ENCODE results near the gene GPAT3. TPM values are rescaled to one million over a fixed set of nuclear protein-coding genes. Genes with fewer than 3 reads are reported as not detected.

Gene GPAT3
- total RNA-seq, 8 experiments from 2014 or later = 0.21 to 4.3 (median 2.1) TPM

DNA sequence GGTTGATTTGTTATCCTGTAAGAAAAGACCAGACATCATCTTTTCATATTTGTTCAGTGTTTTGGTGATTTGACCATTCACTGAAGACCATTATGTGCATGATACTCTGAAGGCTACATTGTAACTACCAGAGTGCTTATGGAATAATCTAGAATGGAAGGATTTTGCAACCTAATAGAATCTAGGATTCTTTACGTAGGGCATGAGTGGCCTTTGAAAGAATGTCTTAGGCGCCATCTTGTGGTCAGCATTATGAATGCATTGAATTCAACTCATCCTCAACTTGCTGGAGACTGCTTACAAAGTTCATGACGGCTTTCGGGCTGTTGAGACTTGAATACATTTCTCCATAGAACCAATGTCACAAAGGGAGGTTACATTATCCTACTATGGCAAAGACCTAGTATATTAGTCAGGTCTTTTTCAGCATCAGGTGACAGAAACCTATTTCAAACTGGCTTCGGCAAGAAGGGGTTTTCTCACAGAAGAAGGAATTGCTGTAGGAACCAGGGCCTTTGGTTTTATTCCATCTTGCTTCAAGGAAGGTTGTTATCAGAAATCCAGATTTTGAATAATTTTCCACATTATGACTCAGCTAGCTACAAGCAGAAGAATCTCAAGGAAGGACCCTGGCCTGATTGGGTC, 104.1 kb downstream of the GPAT3 start:
- no peak overlapping the region for H3K27ac ChIP-seq
- ATAC-seq (replicated peaks in 6 of 8) = peak; percentile 68 to 87 (median 78)
- 0 to 43% (median 27%) methylated on average over 2 to 5 of the region's 5 CpGs; no CpG with 5 or more reads in 1 of the 10 experiments for WGBS, 10 experiments
- no peak overlapping the region for H3K4me3 ChIP-seq
- in situ Hi-C loops (cut with MboI; ENCODE audit: low pct_unique_long_range_greater_than_20kb in 2 of 9, low sequenced_read_pairs in 9 of 9, unreplicated experiment in 9 of 9) = loop anchor here in 5 of 9 experiments (10.0 to 25.0 kb wide), 5 partner anchors 55 to 872 kb away; no protein-coding TSS in a partner anchor
- H3K4me1 ChIP-seq (replicated peaks in 1 of 2) = peaks cover 0 to 5% of the 10 kb centered on the region in 2 donors

DNA sequence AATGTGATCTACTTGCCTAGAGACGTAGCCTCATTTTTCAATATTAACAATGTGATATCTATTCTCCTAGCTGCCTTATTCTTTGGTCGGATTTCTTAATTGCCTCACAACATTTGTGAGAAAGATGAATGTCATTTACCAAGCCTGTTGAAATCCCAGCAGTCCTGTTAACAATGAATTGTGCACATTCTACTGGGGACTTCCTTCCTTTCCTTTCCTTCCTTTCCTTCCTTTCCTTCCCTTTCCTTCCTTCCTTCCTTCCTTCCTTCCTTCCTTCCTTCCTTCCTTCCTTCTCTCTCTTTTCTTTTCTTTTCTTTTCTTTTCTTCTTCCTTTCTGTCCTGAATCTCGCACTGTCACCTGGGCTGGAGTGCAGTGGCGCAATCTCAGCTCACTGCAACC, 107.1 kb downstream of the GPAT3 start:
- no peak overlapping the region for H3K4me3 ChIP-seq
- WGBS, 10 experiments = 50 to 100% (median 81%) methylated on average over 1 to 4 of the region's 4 CpGs; no CpG with 5 or more reads in 1 of the 10 experiments
- no peak for ATAC-seq (replicated peaks in 6 of 8)
- peaks cover 8 to 24% of the 10 kb centered on the region in 2 donors for H3K4me1 ChIP-seq (replicated peaks in 1 of 2)
- in situ Hi-C loops (cut with MboI; ENCODE audit: low pct_unique_long_range_greater_than_20kb in 2 of 9, low sequenced_read_pairs in 9 of 9, unreplicated experiment in 9 of 9) = loop anchor here in 3 of 9 experiments (10.0 to 25.0 kb wide), 3 partner anchors 131 to 869 kb away; no protein-coding TSS in a partner anchor
- H3K27ac ChIP-seq = no peak overlapping the region

DNA sequence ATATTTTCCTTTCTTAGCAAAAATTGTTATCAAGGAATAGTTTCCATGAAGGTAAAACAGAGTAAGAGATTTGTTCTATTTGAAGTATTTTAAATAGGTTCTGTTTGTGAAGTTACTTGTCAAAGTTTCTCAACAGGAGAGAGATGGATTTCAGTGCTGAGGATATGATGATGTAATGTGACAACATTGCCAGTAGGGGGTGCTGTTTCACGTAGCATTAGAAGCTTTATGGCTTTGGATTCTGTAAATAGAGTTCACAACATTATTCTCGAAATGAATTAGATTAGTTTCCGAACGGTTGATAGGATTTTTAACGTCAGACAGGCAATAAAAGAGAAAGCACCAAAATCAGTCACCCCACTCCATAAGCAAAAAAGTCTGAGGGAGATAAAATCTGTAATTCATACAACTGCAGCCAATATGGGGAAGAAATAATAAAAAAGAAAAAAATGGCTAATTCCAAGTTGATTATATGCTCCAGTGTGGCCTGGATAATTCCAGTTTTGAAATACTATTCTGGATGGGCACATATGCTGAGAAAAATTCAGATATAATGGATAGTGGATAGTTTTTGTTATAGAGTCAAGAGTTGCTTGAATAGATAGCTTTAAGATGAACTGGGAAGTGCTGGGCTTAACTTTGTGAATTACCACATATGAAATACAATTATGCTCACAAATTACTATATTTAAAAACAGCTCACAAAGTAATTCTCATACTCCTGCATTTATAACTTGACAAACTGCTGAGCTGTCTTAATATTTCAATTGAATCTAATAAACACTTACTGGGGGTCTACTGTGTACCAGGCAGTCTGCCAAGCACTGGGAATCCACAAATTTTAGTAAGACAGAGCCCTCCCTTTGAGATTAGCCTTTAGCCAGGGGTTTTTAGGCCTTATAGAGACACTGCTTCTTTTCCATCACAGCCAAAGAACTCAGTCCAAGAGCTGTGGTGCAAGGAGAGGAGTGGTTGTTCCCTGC, 109.1 kb downstream of the GPAT3 start:
- in situ Hi-C loops (cut with MboI; ENCODE audit: low pct_unique_long_range_greater_than_20kb in 2 of 9, low sequenced_read_pairs in 9 of 9, unreplicated experiment in 9 of 9) = loop anchor here in 3 of 9 experiments (10.0 to 25.0 kb wide), 3 partner anchors 133 to 867 kb away; no protein-coding TSS in a partner anchor
- 0 to 13% (median 2%) methylated on average over 2 to 5 of the region's 5 CpGs; no CpG with 5 or more reads in 1 of the 10 experiments for WGBS, 10 experiments
- Histone ChIP-seq H3K27ac (no peak overlapping the region), H3K4me3 (no peak overlapping the region), H3K4me1 (replicated peaks in 1 of 2) (peaks cover 8 to 24% of the 10 kb centered on the region in 2 donors)
- ATAC-seq (replicated peaks in 6 of 8) = peak in 7 of 8 experiments; percentile 48 to 75 (median 56)

DNA sequence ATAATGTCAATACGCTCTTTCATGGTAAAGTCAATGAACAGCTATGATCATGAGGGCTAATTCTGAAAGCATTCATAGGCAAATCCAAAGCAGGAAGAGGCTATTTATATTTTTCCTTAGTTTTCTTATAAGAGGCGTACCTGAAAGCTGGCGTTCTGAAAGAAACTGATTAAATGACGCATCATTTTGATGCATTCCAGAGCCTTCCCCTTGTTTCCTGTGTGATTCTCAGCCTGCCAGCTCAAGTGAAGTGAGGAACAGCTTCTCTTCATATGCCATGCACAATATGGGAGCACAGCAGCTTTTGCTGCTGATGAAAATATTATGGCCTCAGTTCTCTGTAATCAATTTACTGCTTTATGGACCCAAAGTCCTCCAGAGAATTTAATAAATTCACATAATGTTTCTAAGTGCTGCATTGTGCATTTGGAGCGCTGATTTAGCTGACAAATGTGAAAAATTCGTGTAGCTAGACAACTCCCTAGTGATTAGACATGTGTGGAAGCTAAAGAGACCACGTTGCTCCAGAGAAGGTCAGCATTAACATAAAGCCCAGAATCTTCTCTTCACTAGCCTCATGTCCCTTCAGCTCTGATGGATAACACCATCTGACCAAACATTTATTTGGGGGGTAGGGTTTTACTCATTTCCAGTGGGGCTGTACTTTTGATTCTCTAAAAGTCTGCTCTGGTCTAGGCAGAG, 110.8 kb downstream of the GPAT3 start:
- peak overlapping the region in 1 of 2 donors; percentile 7 for H3K27ac ChIP-seq
- 0 to 100% (median 62%) methylated on average over 2 to 7 of the region's 7 CpGs for WGBS, 10 experiments
- ATAC-seq (replicated peaks in 6 of 8) = peak in 7 of 8 experiments; percentile 18 to 76 (median 60)
- in situ Hi-C loops (cut with MboI; ENCODE audit: low pct_unique_long_range_greater_than_20kb in 2 of 9, low sequenced_read_pairs in 9 of 9, unreplicated experiment in 9 of 9) = loop anchor here in 3 of 9 experiments (10.0 to 25.0 kb wide), 3 partner anchors 134 to 866 kb away; no protein-coding TSS in a partner anchor
- H3K4me1 ChIP-seq (replicated peaks in 1 of 2) = peaks cover 8 to 24% of the 10 kb centered on the region in 2 donors
- H3K4me3 ChIP-seq = no peak overlapping the region

DNA sequence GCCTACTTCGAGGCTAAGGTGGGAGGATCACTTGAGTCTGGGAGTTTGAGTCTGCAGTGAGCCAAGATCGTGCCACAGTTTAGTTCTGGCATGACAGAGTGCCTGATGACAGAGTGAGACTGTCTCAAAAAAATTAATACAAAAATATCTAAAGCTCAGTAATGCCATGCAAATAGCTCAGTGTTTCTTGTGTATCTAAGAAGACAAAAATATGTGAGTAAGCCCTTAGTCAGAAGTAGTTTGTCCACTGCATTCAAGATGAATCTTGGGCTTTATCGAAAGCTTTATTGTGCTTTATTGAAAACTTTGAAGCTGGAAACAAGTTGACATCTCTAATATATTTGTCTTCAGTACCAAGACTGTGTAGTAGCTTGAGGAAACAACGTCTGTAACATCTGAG, 115.9 kb downstream of the GPAT3 start:
- ATAC-seq (replicated peaks in 6 of 8) = no peak
- in situ Hi-C loops (cut with MboI; ENCODE audit: low pct_unique_long_range_greater_than_20kb in 2 of 9, low sequenced_read_pairs in 9 of 9, unreplicated experiment in 9 of 9) = loop anchor here in 5 of 9 experiments (10.0 to 25.0 kb wide), 3 partner anchors 110 to 860 kb away; no protein-coding TSS in a partner anchor
- Histone ChIP-seq H3K4me1 (replicated peaks in 1 of 2) (peaks cover 3 to 4% of the 10 kb centered on the region in 2 donors), H3K4me3 (no peak overlapping the region), H3K27ac (no peak overlapping the region)
- 40 to 100% (median 80%) methylated on average over 1 to 4 of the region's 4 CpGs; no CpG with 5 or more reads in 1 of the 10 experiments for WGBS, 10 experiments

Other genes starting within 250 kb of the GPAT3 start
- 1 to 10 TPM in 4 of 8 experiments, under 1 TPM in 4; 0.14 to 8.6 (median 0.86) TPM for gene HPSE, start 201.3 kb upstream of the GPAT3 start, total RNA-seq
- gene HELQ, start 80.3 kb upstream of the GPAT3 start, total RNA-seq = 10 to 100 TPM in 4 of 8 experiments, 1 to 10 TPM in 4; 8.2 to 18.7 (median 11.0) TPM
- gene MRPS18C, start 80.0 kb upstream of the GPAT3 start, total RNA-seq = 10 to 100 TPM; 39.2 to 87.2 (median 48.5) TPM
- gene ABRAXAS1, start 51.0 kb upstream of the GPAT3 start, total RNA-seq = 10 to 100 TPM in 7 of 8 experiments, 1 to 10 TPM in 1; 7.9 to 15.1 (median 11.4) TPM